HEK293 (cell line): ENCODE results near the gene MALT1.

Experiments used
- CTCF ChIP-seq: fragments of 450-650 bp; formaldehyde crosslinking; IDR thresholded peaks from 2 replicates; pipeline ENCODE4 v1.5.1; 2016; ENCODE audit warnings: missing biosample characterization, missing genetic modification characterization
- SETDB1 ChIP-seq: IDR thresholded peaks from one replicate; pipeline ENCODE4 v1.6.1; 2017; ENCODE audit warnings: mild to moderate bottlenecking, low read length, moderate library complexity, mixed read lengths; ENCODE audit not compliant: insufficient read length
- SP2 ChIP-seq: fragments of 450-650 bp; formaldehyde crosslinking; IDR thresholded peaks from 2 replicates; pipeline ENCODE4 v1.5.1; 2016; ENCODE audit warnings: missing biosample characterization, missing genetic modification characterization
- ZNF18 ChIP-seq: fragments of 450-650 bp; formaldehyde crosslinking; IDR thresholded peaks from 2 replicates; pipeline ENCODE4 v1.5.1; 2016; ENCODE audit warnings: missing biosample characterization, missing genetic modification characterization
- ZNF211 ChIP-seq: fragments of 450-650 bp; formaldehyde crosslinking; IDR thresholded peaks from 2 replicates; pipeline ENCODE4 v1.5.1; 2016; ENCODE audit warnings: low read depth, missing biosample characterization, missing genetic modification characterization
- ZNF280D ChIP-seq: fragments of 450-650 bp; formaldehyde crosslinking; IDR thresholded peaks from 2 replicates; pipeline ENCODE4 v1.5.1; 2016; ENCODE audit warnings: missing biosample characterization, missing genetic modification characterization
- ZNF324 ChIP-seq: fragments of 450-650 bp; formaldehyde crosslinking; IDR thresholded peaks from 2 replicates; pipeline ENCODE4 v1.5.1; 2016; ENCODE audit warnings: missing biosample characterization, missing genetic modification characterization

GRCh38 chr18:58770601-58771000, 99.3 kb downstream of the MALT1 start:
- TF ChIP-seq CTCF (tag by site-specific recombination) (no peak), ZNF324 (tag by site-specific recombination) (no peak), SETDB1 (no peak), ZNF280D (tag by site-specific recombination) (no peak), SP2 (tag by site-specific recombination) (no peak), ZNF18 (no peak), ZNF211 (tag by site-specific recombination) (no peak)
